HG03159 (cell line): ENCODE measurements around the gene KPNA3.
"Not testable (repeated sequence)": the region's sequence is repeated elsewhere in the genome, so short reads cannot be mapped to it uniquely, and the experiment has no call there.

Experiments used
- ATAC-seq: cut with Tn5 transposase; IDR thresholded peaks from one replicate; pipeline ENCODE4 v1.9.1; 2021; ENCODE audit warnings: mild to moderate bottlenecking, moderate library complexity; ENCODE audit not compliant: unreplicated experiment

KPNA3 gene, protein sequence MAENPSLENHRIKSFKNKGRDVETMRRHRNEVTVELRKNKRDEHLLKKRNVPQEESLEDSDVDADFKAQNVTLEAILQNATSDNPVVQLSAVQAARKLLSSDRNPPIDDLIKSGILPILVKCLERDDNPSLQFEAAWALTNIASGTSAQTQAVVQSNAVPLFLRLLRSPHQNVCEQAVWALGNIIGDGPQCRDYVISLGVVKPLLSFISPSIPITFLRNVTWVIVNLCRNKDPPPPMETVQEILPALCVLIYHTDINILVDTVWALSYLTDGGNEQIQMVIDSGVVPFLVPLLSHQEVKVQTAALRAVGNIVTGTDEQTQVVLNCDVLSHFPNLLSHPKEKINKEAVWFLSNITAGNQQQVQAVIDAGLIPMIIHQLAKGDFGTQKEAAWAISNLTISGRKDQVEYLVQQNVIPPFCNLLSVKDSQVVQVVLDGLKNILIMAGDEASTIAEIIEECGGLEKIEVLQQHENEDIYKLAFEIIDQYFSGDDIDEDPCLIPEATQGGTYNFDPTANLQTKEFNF

DNA sequence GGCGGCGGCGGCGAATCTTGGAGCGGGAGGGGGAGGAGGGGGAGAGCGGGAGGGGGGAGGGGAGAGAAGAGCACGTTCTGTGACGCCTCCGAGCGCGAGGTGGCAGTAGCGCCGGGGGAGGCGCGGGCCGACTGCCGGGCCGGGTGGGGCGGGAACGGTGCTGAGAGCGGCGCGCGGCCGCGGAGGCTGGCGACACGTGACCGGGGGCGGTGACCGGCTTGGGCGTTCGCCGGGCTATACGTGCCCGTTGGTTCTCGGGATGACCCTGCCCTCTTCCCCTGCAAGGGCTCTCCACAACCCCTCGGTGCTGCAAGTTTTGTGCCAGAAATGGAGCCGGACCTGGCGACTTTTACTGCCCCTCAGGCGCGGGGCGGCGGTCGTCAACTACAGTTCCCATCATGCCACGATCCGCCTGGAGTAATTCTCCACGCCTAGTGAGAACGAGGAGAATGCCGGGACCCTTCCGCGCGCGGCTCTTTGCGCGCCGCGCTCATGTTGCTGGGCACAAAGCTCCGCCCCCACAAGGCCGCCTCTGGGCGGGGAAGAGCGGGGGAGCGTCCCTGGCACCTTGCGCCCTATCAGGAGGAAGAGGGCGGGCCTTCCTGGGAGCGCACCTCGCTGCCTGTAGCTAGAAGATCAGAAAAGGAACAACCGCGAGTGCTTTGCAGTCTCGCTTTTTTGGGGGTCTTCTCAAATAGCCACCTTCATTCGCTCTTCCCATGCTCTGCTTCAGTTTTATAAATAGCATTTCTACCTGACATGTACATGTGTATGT, at the start of gene KPNA3:
TSS of gene KPNA3 (minus strand) at position 133 of the 775 bp plus-strand sequence. CDS start 176 bp downstream, outside the sequence.
- peak; percentile 87 for ATAC-seq

DNA sequence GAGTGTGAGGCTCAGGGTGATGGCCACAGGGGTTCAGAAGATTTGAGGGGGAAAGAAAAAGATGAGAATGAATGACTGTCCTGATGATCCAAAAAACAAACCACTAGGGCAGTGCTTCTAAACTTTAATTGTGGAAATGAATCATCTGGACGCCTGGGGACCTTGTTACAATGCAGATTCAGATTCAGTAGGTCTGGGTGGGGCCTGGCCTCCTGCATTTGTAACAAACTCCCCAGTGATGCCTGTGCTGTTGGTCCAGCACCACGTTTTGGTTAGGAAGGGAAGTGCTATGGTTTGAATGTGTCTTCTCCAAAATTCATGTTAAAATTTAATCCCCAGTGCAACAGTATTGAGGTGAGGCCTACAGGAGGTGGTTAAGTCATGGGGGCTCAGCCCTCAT, 49.5 kb upstream of the KPNA3 start:
- no peak for ATAC-seq

DNA sequence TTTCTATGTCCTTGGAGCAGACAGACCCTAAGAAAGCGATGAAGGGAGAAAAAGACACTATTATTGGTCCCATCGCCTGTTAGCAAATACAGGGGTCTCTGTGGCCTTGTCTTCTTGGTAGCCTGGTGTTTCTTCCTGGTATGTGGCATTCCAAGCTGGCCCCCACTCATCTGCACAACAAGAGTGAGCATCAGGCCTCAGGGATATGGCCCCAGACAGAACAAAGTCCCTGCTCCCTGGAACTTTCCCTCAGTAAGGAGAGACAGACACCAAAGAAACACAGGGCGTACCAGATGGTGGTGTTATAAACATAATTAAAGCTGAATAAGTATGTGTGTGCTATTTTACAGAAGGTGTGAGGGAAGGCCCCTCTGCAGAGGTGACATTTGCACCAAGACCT, 48.2 kb upstream of the KPNA3 start:
- ATAC-seq: no peak

DNA sequence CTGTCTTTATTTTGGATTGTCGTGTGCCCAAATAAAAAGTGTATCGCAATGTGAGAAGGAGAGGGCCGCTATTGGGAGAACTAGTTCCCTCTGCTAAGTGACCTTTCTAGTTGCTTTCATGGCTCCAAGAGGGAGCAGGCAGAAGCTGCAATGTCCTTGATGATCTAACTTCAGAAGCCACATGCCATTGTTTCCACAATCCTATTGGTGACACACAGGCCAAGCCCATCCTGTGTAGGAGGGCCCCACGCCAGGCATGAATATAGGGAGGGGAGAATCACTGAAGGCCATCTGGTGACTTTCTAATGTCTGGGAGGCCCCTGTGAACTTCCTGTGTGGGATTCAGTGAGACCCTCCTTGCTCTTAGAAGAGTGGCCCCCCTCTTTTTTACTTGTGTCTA, 47.8 kb upstream of the KPNA3 start:
- ATAC-seq: no peak

DNA sequence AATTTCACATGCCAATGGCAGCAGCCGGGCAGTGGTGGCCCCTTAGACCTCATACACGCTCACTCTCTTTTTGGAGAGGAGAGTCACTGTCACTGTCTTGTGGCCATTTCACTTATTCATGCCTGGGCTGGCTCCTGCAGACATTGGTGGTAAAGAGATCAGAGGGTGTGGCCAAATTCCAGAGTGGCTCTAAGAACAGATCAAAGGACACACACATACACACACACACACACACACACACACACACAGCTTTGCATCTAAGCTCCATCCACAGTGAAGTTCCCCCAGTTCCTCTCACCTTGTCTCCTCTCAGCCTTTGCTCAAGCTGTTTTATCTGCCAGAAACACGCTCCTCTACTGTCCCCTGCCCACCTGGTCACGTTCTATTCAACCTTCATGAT, 46.5 kb upstream of the KPNA3 start:
- ATAC-seq: no peak

DNA sequence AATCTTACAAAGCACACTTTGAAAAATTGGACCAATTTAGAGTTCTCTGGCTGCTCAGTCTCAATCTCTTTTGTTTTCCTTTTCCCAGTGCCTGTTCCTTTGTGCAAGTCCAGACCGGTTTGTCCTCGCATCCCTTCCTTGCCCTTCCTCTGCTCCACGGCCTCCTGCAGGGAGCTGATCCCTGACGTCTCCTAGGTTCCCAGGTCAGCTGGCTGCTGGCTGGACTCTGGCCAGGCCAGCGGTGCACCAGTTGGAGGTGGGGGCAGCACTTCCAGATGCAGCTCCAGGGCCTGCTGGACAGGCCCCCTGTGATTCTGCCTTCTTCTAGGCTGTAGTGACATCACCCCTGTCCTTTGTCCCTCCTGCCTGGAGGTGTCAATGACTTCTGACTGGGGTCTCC, 44.0 kb upstream of the KPNA3 start:
- no peak for ATAC-seq

DNA sequence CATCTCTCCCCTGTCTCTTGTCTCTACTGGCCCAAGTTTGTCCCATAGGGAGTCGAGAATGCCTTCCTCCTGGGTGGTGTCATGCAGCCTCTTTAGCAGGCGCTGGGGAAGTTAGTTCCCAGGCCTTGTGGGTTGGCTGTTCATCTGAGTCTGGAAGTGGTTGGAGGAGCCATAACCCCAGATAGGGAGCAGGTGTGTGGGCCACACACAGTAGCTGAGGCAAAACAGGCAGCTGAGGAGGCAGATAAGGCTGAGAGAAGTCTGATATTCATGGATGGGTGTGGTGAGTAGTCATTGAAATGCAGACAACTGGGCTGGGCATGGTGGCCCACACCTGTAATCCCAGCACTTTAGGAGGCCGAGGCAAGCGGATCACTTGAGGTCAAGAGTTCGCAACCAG, 40.9 kb upstream of the KPNA3 start:
- no peak for ATAC-seq

DNA sequence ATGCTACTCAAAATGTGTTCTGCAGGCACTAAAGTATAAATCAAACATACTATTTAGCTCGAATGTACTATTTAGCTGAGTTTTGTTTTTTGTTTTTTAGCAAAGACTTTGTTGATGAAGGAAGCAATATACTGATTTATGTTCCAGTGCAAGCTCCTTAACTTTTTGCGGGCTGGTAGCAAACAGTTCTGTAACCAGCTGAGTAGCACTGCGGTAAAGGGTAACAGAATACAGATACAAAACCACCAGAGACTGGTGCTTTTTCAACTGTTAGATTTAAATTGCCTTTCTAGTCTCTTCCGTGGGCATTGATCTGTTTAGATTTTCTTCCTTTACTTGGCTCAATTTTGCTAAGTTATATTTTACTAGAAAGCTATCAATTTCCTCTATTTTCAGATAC, 39.0 kb upstream of the KPNA3 start:
- ATAC-seq: no peak

DNA sequence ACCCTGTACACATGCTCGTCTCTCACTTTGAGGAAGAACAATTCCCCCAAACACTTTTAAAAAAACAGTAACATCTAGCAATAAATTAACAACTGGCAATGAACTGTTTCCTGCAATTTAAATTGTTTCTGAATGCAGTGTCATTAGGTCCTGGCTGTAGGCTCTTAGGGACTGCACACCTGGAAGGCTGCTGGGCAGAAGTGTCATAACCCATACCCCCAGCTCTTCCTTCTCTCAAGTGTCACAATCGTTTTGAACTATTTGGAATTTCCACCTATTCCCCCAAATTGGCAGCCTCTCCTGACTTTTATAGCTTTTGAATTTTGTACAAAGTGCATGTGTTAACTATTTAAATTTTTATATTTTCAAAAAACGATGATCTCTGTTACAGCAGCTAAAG, 38.2 kb upstream of the KPNA3 start:
- ATAC-seq: no peak

DNA sequence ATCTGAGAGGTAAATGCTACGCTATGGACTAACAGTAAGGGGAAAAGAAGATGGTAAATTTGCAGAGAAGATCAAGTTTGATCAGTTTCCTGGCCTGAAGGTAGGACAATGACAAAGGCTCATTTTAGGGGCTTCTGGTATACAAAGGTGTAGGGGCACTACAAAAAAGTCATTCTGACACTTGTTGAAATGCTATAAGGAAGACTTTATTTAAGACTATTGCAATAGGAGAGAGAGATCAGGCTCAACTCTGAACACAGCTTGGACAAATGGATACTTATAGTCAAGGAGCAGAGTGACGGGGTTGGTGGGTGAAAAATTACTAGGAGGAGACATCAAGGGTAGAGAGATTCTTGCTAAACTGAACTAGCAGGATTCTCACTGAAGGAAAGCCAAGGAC, 37.2 kb upstream of the KPNA3 start:
- ATAC-seq: no peak

DNA sequence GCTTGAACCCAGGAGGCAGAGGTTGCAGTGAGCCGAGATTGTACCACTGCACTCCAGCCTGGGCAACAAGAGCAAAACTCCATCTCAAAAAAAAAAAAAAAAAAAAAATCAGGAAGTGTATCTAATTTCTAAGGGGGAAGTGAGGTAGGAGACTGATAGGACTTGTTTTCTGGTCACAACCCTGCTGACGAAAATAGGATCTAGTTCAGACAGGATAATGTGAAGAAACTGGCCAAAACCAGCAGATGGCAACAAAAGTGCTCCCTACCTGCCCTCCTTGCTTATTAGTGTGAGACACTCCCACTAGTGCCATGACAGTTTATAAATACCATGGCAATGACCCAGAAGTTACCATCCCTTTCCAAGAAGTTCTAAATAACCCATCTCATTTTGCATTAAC, 36.0 kb upstream of the KPNA3 start:
- no peak for ATAC-seq

DNA sequence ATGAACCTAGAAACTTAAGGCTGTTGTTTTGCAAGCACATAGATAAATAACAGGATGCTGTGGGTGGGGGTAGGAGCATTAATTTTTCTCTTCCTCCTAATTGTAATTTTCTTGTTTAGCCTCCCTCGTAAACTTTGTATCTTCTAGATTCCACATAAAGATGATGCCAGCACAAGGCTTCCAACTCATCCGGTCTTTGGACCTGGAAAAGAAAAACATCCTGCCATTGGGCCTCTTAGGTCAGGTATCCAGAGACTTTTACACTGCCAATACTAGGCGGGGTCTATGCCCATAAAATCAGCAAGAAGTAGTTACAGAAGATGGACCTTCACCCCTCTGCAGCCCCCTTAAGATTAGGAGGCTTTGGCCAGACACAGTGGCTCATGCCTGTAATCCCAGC, 35.4 kb upstream of the KPNA3 start:
- no peak for ATAC-seq

DNA sequence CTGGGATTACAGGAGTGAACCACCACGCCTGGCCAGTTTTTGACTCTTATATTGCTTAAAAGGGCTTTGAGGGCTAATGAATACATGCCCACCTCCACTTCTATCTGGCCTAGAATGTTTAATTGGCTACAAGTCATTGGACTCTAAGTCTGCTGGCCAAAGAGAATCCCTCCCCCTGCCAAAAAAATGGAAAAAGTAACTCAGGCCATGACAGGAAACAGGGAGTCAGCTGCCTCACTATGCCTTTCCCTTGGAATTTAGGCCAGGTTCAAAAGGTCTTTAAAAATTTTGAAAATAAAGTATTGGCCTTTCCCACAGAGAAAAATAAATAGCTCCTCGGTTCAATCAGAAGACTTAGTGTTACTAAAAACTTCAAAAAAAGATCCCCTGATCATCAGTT, 34.9 kb upstream of the KPNA3 start:
- ATAC-seq: no peak

DNA sequence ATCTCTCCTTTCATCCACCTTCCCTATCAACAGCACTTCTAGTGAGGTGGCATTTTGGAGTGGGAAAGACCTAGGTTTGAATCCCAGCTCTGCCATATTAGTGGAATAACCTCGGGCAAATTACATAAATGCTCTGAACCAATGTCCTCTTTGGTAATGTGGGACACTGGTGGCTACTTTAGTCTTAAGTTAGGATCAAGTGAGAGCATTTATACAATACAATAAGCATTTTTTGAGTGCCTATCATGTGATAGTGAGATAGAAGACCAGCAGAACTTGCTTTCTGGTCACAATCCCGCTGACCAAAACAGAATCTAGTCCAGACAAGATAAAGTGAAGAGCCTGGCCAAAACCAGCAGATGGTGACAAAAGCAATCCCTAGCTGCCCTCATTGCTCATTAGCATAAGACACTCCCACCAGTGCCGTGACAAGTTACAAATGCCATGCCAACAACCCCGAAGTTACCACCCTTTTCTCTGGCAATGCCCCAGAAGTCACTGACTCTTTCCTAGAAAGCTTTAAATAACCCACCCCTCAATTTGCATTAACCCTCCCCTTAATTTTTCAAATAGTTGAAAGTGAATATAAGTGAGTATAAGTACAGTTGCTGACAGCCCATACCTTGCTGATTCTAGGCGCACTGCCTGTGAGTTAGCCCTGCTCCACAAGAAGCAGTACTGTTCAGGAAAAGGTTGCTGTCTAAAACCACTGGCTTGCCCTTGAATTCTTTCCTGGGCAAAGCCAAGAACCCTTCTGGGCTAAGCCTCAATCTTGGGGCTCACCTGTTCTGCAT, 28.9 kb upstream of the KPNA3 start:
- no peak for ATAC-seq

DNA sequence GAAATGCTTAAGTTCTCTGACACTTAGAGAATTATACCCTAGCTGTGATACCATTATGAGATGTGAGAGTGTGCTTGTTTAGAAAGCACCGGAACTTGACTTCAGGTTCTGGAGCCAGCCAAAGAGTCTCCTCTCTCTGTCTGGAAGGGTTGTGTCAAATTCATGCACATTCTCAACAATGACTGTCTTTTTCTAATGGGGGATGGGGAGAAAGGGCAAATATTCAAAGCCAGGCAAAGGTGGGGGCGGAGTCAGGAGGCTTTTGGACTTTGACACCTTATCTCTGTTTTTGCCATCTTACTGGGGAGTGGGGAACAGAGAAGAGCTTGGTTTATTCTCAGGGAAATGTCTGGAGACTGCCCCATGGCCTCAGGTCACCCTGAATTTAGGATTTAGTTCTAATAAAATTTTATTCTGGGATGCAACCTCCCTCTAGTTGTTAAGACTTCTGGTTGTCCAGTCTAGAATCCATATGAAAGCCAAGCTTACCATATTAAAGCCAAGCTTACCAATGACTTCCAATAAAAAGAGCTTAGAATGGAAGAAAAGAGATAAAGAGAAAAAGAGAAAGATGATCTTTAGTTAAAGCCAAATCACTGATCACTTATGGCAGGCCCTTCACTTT, 28.2 kb upstream of the KPNA3 start:
- ATAC-seq: no peak

DNA sequence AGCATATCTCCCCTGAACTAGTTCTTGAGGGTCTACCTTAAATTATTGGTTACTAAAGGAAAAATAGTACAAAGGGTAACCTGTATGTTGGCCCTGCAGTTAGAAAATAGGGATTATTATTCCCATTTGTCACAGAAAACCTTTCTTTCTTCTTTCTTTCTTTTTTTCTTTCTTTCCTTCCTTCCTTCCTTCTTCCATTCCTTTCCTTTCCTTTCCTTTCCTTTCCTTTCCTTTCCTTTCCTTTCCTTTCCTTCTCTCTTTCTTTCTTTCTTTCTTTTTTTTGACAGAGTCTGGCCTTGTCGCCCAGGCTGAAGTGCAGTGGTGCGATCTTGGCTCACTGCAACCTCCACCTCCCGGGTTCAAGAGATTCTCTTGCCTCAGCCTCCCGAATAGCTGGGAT, 23.6 kb upstream of the KPNA3 start:
- ATAC-seq: not testable (repeated sequence)

DNA sequence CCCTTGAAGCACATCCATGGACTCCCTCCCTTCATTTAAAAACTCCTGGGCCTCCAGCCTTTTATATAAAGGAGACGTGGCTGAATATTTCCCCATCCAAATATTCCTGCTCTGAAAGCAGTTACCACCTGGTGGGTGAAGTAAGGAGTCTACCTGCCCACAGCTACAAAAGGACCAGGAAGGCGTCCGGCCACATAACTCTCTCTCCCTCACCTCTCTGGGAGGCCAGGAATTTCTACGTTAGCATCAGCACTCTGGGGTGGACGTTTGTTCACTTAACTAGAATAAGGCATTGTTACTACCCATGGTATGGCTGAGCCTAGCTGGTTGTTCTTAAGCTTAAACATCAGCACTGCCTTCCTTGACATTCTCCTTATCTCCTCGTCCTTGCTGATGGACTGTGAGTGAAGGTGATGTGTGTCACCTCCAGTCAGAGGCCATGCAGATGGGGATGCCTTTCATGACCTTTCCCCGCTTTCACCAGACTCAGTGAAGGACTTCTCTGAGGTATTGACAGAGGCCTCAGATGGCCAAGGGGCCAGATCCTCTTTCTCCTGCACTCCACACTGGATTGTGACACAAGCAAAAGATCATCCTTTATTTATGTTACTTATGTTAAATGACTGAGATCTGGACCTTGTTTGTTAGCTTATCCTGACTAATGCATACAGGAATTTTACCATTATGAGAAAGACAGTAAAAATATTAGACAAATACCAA, 22.2 kb upstream of the KPNA3 start:
- ATAC-seq: no peak

DNA sequence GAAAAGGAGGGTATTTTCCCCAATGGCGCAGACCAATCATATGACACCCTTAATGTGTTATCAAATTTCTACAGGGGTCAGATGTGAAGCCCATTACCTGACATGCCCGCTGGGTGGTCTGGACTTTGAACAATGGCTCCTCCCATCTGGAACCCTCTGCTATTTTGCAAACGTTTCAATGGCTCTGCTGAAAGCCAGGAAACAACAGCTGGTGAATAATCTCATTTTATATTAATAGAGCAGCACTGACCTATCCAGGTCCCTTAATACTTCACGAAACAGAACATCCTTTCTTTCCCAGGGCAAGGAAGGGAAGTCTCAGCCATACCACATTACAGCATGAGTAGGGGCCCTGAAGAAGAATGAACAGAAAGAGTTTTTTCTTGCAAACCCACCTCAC, 20.3 kb upstream of the KPNA3 start:
- ATAC-seq: no peak

DNA sequence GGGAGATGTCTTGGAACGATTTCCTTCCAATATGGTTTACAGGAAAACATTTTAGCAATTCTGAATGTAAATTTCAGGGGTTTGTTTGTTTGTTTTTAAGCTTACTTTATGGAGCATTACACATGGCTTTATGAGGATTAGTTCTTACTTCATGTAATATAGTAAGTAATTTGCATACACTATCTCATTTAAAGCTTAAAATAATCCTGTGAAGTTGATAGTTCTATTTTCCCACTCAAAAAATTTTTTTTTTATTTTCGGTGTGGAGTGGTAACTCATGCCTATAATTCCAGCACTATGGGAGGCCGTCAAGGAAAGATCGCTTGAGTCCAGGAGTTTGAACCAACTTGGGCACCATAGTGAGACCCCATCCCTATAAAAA, 19.0 kb upstream of the KPNA3 start:
- ATAC-seq: no peak
